Measurements from ENCODE around the gene CPXM1. TPM values are rescaled to one million over a fixed set of nuclear protein-coding genes. Genes with fewer than 3 reads are reported as not detected.
A peak's percentile ranks its signal among the peaks of the same experiment; 100 is the strongest.

The CPXM1 gene
- total and polyA plus RNA-seq, 4 donors: 0.08 to 5.5 (median 0.16) TPM

DNA sequence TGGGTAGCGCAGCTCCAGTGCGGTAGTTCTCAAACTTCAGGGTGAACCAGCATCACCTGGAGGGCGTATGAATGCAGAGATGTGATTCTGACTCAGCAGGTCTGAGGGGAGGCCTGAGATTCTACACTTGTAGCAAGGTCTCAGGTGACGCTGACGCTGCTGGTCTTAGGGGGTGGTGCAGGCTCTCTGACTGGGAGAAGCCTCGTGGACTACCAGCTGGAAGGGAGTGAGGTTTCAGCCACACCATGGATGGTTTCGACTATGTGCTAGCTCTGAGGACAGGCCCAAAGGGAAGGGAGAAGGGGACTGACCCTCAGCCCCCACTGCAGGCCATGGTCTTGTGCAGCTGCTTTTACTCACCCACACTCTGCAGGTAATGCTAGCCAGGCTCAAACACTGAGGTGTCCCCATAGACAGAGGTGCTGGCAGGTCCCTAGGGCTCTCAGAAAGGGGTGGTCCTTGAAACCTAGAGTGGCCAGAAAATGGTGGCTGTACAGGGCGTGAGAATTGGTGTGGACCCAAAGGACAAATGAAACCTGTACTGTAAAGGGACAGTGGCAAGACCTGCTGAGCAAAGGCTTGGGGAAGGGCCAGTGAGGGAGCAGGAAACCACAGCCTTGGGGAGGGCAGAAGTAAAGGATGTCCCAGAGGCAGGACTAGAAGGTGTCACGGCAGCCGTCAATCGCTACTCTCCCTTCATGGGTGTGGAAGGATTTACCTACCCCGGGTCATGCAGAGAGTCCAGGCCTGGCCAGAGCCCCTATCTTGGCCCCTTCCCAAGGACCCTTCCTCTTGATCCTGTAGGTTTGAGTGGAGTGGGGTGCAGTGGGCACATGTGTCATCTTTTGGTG lies 55.1 kb downstream of the CPXM1 start:
- H3K4me3 ChIP-seq (ENCODE audit: low read depth in 1 of 3, low read length in 3 of 3): no peak overlapping the region
- H3K9me3 ChIP-seq (ENCODE audit: control insufficient read depth in 4 of 4, low read length in 3 of 4): no peaks in the 10 kb centered on the region
- peaks cover 0 to 3% (median under 1%) of the 10 kb centered on the region in 4 donors for H3K27me3 ChIP-seq (ENCODE audit: control insufficient read depth in 4 of 4, insufficient read depth in 4 of 4, low read length in 3 of 4)
- WGBS: 90% methylated on average over 12 of the region's 12 CpGs
- no peak overlapping the region for H3K27ac ChIP-seq (ENCODE audit: low read depth in 1 of 2, low read length in 2 of 2)
- TF ChIP-seq HNF4A (conservative IDR thresholded peaks at IDR 0.05) (no peak), EGR1 (IDR thresholded peaks at IDR 0.05; ENCODE audit: low read depth in 2 of 2) (no peak), RAD21 (IDR thresholded peaks at IDR 0.05) (no peak), SP1 (IDR thresholded peaks at IDR 0.05) (no peak), RXRA (IDR thresholded peaks at IDR 0.05) (no peak), TAF1 (conservative IDR thresholded peaks at IDR 0.05) (no peak), FOXA1 (IDR thresholded peaks at IDR 0.05) (no peak), GABPA (IDR thresholded peaks at IDR 0.05 in 1 of 2, conservative IDR thresholded peaks at IDR 0.05 in 1 of 2) (no peak), FOXA2 (IDR thresholded peaks at IDR 0.05) (no peak)
- TF ChIP-seq, protein P1, sequence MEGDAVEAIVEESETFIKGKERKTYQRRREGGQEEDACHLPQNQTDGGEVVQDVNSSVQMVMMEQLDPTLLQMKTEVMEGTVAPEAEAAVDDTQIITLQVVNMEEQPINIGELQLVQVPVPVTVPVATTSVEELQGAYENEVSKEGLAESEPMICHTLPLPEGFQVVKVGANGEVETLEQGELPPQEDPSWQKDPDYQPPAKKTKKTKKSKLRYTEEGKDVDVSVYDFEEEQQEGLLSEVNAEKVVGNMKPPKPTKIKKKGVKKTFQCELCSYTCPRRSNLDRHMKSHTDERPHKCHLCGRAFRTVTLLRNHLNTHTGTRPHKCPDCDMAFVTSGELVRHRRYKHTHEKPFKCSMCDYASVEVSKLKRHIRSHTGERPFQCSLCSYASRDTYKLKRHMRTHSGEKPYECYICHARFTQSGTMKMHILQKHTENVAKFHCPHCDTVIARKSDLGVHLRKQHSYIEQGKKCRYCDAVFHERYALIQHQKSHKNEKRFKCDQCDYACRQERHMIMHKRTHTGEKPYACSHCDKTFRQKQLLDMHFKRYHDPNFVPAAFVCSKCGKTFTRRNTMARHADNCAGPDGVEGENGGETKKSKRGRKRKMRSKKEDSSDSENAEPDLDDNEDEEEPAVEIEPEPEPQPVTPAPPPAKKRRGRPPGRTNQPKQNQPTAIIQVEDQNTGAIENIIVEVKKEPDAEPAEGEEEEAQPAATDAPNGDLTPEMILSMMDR (IDR thresholded peaks at IDR 0.05; ENCODE audit: low read depth, low read length, missing input control): no peak
- TF ChIP-seq, protein P2, sequence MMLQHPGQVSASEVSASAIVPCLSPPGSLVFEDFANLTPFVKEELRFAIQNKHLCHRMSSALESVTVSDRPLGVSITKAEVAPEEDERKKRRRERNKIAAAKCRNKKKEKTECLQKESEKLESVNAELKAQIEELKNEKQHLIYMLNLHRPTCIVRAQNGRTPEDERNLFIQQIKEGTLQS (IDR thresholded peaks at IDR 0.05): no peak
- TF ChIP-seq, protein P3, sequence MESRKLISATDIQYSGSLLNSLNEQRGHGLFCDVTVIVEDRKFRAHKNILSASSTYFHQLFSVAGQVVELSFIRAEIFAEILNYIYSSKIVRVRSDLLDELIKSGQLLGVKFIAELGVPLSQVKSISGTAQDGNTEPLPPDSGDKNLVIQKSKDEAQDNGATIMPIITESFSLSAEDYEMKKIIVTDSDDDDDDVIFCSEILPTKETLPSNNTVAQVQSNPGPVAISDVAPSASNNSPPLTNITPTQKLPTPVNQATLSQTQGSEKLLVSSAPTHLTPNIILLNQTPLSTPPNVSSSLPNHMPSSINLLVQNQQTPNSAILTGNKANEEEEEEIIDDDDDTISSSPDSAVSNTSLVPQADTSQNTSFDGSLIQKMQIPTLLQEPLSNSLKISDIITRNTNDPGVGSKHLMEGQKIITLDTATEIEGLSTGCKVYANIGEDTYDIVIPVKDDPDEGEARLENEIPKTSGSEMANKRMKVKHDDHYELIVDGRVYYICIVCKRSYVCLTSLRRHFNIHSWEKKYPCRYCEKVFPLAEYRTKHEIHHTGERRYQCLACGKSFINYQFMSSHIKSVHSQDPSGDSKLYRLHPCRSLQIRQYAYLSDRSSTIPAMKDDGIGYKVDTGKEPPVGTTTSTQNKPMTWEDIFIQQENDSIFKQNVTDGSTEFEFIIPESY (IDR thresholded peaks at IDR 0.05): no peak
- TF ChIP-seq, protein P4, sequence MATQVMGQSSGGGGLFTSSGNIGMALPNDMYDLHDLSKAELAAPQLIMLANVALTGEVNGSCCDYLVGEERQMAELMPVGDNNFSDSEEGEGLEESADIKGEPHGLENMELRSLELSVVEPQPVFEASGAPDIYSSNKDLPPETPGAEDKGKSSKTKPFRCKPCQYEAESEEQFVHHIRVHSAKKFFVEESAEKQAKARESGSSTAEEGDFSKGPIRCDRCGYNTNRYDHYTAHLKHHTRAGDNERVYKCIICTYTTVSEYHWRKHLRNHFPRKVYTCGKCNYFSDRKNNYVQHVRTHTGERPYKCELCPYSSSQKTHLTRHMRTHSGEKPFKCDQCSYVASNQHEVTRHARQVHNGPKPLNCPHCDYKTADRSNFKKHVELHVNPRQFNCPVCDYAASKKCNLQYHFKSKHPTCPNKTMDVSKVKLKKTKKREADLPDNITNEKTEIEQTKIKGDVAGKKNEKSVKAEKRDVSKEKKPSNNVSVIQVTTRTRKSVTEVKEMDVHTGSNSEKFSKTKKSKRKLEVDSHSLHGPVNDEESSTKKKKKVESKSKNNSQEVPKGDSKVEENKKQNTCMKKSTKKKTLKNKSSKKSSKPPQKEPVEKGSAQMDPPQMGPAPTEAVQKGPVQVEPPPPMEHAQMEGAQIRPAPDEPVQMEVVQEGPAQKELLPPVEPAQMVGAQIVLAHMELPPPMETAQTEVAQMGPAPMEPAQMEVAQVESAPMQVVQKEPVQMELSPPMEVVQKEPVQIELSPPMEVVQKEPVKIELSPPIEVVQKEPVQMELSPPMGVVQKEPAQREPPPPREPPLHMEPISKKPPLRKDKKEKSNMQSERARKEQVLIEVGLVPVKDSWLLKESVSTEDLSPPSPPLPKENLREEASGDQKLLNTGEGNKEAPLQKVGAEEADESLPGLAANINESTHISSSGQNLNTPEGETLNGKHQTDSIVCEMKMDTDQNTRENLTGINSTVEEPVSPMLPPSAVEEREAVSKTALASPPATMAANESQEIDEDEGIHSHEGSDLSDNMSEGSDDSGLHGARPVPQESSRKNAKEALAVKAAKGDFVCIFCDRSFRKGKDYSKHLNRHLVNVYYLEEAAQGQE (IDR thresholded peaks at IDR 0.05): no peak
- TF ChIP-seq, protein P5, sequence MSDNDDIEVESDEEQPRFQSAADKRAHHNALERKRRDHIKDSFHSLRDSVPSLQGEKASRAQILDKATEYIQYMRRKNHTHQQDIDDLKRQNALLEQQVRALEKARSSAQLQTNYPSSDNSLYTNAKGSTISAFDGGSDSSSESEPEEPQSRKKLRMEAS (IDR thresholded peaks at IDR 0.05): no peak
- H3K4me1 ChIP-seq (ENCODE audit: control insufficient read depth in 4 of 4, insufficient read depth in 4 of 4, low read length in 3 of 4): peaks cover 0 to 4% (median 1%) of the 10 kb centered on the region in 4 donors
- no peak overlapping the region for H3K9ac ChIP-seq (ENCODE audit: low read depth in 1 of 2, low read length in 2 of 2)
- H3K36me3 ChIP-seq (ENCODE audit: control insufficient read depth in 4 of 4, insufficient read depth in 3 of 4, low read depth in 1 of 4, low read length in 3 of 4): no peaks in the 10 kb centered on the region
- peak; percentile 26 for DNase-seq (ENCODE audit: low spot score)

Other genes starting within 250 kb of the CPXM1 start
- gene NOP56, start 148.0 kb downstream of the CPXM1 start, total RNA-seq: 10 to 100 TPM; 51.7 to 63.7 TPM
- gene NOP56, start 148.0 kb downstream of the CPXM1 start, polyA plus RNA-seq: 10 to 100 TPM; 34.2 to 41.4 TPM
- 10 to 100 TPM; 34.3 to 68.6 TPM for gene IDH3B, start 136.4 kb downstream of the CPXM1 start, total RNA-seq
- gene IDH3B, start 136.4 kb downstream of the CPXM1 start, polyA plus RNA-seq: 10 to 100 TPM; 49.3 to 56.2 TPM
- 1 to 10 TPM; 2.3 to 3.2 TPM for gene EBF4, start 107.8 kb downstream of the CPXM1 start, total RNA-seq
- gene EBF4, start 107.8 kb downstream of the CPXM1 start, polyA plus RNA-seq: 1 to 10 TPM; 2.6 to 4.0 TPM
- gene C20orf141, start 14.4 kb upstream of the CPXM1 start, total RNA-seq: not detected
- not detected for gene C20orf141, start 14.4 kb upstream of the CPXM1 start, polyA plus RNA-seq
- not detected for gene TMEM239, start 15.7 kb upstream of the CPXM1 start, total RNA-seq
- not detected for gene TMEM239, start 15.7 kb upstream of the CPXM1 start, polyA plus RNA-seq
- 10 to 100 TPM; 12.5 to 13.4 TPM for gene PCED1A, start 40.0 kb upstream of the CPXM1 start, total RNA-seq
- 10 to 100 TPM in 1 of 2 donors, 1 to 10 TPM in 1; 6.8 to 13.4 TPM for gene PCED1A, start 40.0 kb upstream of the CPXM1 start, polyA plus RNA-seq
- 10 to 100 TPM; 16.7 to 24.3 TPM for gene VPS16, start 40.1 kb upstream of the CPXM1 start, total RNA-seq
- gene VPS16, start 40.1 kb upstream of the CPXM1 start, polyA plus RNA-seq: 10 to 100 TPM; 14.5 to 15.6 TPM
- gene PTPRA, start 72.9 kb upstream of the CPXM1 start, total RNA-seq: 10 to 100 TPM; 20.7 to 24.3 TPM
- gene PTPRA, start 72.9 kb upstream of the CPXM1 start, polyA plus RNA-seq: 10 to 100 TPM in 1 of 2 donors, 1 to 10 TPM in 1; 8.7 to 10.7 TPM
- under 1 TPM in 1 of 2 donors, not detected in 1; 0.25 TPM for gene GNRH2, start 243.0 kb upstream of the CPXM1 start, total RNA-seq
- under 1 TPM; 0.44 to 0.58 TPM for gene GNRH2, start 243.0 kb upstream of the CPXM1 start, polyA plus RNA-seq
- 10 to 100 TPM; 26.9 to 29.1 TPM for gene MRPS26, start 245.4 kb upstream of the CPXM1 start, total RNA-seq
- 10 to 100 TPM; 51.5 to 65.2 TPM for gene MRPS26, start 245.4 kb upstream of the CPXM1 start, polyA plus RNA-seq

Measured in liver (tissue), 9 donors.